ENCODE measurements around the gene PRPF6.

PRPF6 gene
- total RNA-seq = 50.9 to 89.2 (median 68.9) reads per million in 17 experiments

GRCh38 chr20:63980806-63981728, at the start of gene PRPF6:
PRPF6 (plus strand) TSS chr20:63981132; CDS start chr20:63981246, 114 bp downstream.
- DNase-seq = peak; percentile 98 to 100 (median 99)

GRCh38 chr20:63931735-63932134, 49.2 kb upstream of the PRPF6 start:
- no peak for DNase-seq

- no peak for DNase-seq
Measured at GRCh38 chr20:63932606-63933160, 48.2 kb upstream of the PRPF6 start.

- DNase-seq = no peak
Measured at GRCh38 chr20:63933646-63934045, 47.3 kb upstream of the PRPF6 start.

- peak in 1 of 4 experiments; percentile 44 for DNase-seq
Measured at GRCh38 chr20:63934271-63935068, 46.5 kb upstream of the PRPF6 start.

GRCh38 chr20:63935447-63935846, 45.5 kb upstream of the PRPF6 start:
- no peak for DNase-seq

- DNase-seq = no peak
Measured at GRCh38 chr20:63937596-63937995, 43.3 kb upstream of the PRPF6 start.

- DNase-seq = peak in 2 of 4 experiments; percentile 20 to 39
Measured at GRCh38 chr20:63939061-63939935, 41.6 kb upstream of the PRPF6 start.

GRCh38 chr20:63940071-63940471, 40.9 kb upstream of the PRPF6 start:
- DNase-seq = no peak

GRCh38 chr20:63940472-63941266, 40.3 kb upstream of the PRPF6 start:
- no peak for DNase-seq

- peak; percentile 37 to 81 (median 70) for DNase-seq
Measured at GRCh38 chr20:63941282-63942081, 39.5 kb upstream of the PRPF6 start.

- peak; percentile 30 to 77 (median 52) for DNase-seq
Measured at GRCh38 chr20:63942250-63942951, 38.5 kb upstream of the PRPF6 start.

GRCh38 chr20:63942969-63943807, 37.7 kb upstream of the PRPF6 start:
- DNase-seq = no peak

GRCh38 chr20:63943808-63944077, 37.2 kb upstream of the PRPF6 start:
- no peak for DNase-seq

- DNase-seq = no peak
Measured at GRCh38 chr20:63944078-63944941, 36.6 kb upstream of the PRPF6 start.

- DNase-seq = no peak
Measured at GRCh38 chr20:63945031-63945658, 35.8 kb upstream of the PRPF6 start.

Data from suppressor macrophage (primary cell).